HG03457 (cell line): Measurements from ENCODE around the gene RPL28.

Source experiments
- ATAC-seq: cut with Tn5 transposase; IDR thresholded peaks from one replicate; pipeline ENCODE4 v1.9.1; 2021; ENCODE audit warnings: moderate number of reproducible peaks; ENCODE audit not compliant: unreplicated experiment

The RPL28 gene

DNA sequence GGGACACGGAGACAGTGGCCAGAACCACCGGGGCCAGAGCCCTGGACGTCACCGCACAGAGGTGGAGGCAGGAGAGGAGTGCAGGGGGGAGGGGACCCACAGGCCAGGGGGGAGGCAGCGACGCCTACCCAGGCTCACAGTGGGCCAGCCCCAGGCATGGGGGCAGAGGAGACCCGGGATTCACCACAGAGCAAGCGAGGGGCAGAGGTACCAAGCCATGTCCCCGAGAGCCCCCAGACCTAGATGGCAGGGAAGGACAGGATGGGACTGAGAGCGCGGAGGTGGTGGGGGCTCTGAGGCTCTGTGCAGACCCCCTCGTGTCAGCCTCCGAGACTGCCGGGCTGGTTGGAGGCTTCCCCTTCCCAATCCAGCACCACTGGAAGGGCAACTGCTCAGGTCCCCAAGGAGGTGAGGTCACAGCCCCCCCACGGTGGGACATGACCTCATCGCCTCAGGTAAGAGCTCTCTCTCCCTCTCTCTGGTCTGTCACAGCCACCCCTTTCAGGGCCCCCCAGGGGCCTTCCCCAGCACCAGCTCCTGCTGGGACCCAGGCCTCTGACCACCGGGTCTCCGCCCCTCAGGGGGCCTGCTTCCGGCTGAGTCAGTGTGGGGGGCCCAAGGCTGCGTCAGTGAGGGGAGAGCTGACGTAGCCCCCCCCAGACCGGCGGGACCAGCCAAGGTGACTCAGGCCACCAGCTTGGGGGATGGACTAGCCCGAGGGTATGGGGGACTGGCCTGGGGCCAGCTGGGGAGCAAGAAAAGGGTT lies 13.2 kb upstream of the RPL28 start:
- no peak for ATAC-seq

DNA sequence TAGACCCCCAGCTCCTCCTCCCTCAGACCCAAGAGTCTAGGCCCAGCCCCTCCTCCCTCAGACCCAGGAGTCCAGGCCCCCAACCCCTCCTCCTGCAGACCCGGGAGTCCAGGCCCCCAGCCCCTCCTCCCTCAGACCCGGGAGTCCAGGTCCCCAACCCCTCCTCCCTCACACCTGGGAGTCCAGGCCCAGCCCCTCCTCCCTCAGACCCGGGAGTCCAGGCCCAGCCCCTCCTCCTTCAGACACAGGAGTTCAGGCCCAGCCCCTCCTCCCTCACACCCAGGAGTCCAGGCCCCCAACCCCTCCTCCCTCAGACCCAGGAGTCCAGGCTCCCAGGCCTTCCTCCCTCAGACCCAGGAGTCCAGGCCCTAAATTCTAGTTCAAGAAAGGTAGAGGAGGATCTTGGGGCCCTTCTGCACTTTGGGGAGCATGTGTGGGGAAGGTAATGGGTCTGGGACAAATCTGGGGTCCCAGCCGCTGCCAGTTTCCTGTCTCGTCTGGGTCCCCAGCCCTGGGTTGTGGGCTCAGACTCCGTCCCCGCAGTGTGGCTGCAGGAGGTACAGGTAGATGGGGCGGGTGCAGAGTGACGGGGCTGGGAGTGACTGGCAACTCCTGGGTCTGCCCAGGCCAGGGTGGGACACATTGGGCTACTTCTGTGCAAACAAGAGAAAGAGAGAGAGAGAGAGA lies 12.3 kb upstream of the RPL28 start:
- ATAC-seq = no peak

GRCh38 chr19:55373993-55374757 lies 11.6 kb upstream of the RPL28 start:
- ATAC-seq = no peak

GRCh38 chr19:55376241-55376933 lies 9.3 kb upstream of the RPL28 start, which contains the start of gene TMEM190:
Gene TMEM190 (plus strand): TSS chr19:55376826. CDS start chr19:55376854, 28 bp downstream.
- ATAC-seq = no peak

DNA sequence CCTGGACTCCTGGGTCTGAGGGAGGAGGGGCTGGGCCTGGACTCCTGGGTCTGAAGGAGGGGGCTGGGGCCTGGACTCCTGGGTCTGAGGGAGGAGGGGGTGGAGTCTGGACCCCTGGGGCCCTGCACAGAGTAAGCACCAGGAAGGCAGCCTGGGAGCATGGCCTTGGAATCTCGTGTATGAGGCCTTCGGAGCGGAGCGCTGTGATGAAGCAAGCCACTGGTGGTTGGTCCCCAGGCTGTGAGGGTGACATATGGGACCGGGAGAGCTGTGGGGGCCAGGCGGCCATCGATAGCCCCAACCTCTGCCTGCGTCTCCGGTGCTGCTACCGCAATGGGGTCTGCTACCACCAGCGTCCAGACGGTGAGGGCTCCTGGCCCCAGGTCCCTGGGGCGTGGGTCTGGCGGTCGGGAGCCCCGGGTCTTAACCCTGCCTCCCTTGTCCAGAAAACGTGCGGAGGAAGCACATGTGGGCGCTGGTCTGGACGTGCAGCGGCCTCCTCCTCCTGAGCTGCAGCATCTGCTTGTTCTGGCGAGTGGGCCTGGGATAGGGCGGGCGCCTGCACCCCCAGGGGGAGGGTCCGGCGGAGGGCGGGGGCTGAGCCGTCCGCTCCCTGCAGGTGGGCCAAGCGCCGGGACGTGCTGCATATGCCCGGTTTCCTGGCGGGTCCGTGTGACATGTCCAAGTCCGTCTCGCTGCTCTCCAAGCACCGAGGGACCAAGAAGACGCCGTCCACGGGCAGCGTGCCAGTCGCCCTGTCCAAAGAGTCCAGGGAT lies 8.2 kb upstream of the RPL28 start:
- no peak for ATAC-seq

DNA sequence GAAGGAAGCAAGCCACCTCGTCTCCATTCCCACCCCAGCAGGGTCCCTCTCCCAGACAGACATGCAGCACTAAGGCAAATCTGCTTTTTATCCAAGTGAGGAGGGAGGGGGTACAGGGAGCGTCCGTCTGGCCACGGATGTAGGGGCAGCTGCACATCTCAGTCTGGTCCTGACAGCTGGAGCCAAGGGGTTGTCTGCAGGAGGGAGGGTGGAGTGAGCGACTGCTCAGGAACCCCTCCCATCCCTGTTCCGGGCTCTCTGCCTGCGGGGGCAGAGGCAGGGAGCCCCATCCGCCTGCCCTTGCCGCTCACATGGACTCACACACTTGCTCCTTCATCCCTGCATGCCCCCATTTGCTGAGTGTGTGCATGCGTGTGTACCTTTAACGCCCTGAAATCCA lies 6.6 kb upstream of the RPL28 start:
- no peak for ATAC-seq

DNA sequence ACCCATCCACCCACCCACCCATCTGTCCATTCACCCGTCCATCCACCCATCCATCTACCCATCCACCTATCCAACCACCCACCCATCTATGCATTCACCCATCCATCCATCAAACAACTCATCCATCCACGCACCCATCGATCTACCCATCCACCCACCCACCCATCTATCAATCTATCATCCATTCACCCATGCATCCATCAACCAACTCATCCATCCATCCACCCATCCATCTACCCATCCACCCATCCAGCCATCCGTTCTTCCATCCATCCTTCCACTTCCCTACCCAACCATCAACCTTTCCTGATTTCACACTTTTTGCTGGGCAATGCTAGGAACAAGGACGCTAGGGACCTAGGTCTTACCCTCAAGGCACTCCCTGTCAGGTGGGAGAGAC lies 3.7 kb upstream of the RPL28 start:
- ATAC-seq = no peak

DNA sequence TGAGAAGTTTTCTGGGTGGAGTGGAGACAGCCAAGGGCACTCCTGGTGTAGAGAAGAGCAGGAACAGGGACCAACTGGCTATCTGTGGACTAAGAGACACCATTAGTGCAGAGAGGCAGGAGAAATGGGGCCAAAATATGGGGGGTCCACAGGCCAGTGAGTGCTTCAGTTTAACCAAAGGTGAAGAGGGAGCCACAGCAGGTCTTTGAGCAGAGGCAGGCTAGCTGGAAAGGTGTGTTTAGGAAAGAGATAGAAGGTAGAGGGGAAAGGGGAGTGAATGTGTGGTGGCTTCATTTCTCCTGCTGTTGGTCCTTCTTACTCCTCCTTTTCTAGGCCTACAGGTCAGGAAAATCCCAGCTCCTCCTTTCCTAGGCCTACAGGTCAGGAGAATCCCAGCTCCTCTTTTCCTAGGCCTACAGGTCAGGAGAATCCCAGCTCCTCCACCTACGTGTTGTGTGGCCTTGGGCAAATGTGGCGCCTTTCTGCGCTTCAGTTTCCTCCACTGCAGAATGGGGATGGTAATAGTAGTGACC lies 3.1 kb upstream of the RPL28 start:
- ATAC-seq = no peak

- no peak for ATAC-seq
Measured at GRCh38 chr19:55383279-55384130, 2.2 kb upstream of the RPL28 start.

GRCh38 chr19:55384131-55384919 lies 1.4 kb upstream of the RPL28 start, which contains the start of gene TMEM238:
Gene TMEM238 (minus strand): TSS chr19:55384292. CDS start chr19:55384259, 33 bp downstream.
- no peak for ATAC-seq

- ATAC-seq = peak; percentile 36
Measured at GRCh38 chr19:55384920-55385723, 610 bp upstream of the RPL28 start.

GRCh38 chr19:55386493-55386971 lies 800 bp downstream of the RPL28 start:
- ATAC-seq = no peak

GRCh38 chr19:55387736-55388497 lies 2.2 kb downstream of the RPL28 start:
- no peak for ATAC-seq

- no peak for ATAC-seq
Measured at GRCh38 chr19:55389386-55390317, 3.9 kb downstream of the RPL28 start.

DNA sequence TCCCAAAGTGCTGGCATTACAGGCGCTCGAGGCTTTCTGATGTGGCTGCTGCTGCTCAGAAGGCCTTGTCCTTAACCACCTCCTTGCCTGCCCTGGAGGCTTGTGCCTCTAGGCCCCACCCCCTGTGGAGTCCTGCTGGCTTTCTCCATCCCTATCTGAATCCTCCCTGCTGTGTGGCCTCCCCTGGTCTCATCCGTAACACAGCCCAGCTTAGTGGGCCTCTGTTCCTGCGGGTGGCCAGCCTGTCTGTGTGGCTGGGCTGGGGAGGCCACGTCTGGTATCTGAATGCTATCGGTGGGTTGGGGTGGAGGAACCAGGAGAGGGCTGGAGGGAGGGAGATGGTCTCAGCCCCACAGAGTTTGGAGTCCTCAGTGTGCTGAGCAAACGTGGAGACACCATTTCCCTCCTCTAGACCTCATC lies 4.7 kb downstream of the RPL28 start:
- ATAC-seq = no peak
